KOPT-K1 (cell line): ENCODE results near the gene SRSF9.
"Not testable (repeated sequence)": the region's sequence is repeated elsewhere in the genome, so short reads cannot be mapped to it uniquely, and the experiment has no call there.

Source experiments
- H3K27ac ChIP-seq: fragments of 200-600 bp; sonication (generic); 2 replicates; pipeline ENCODE4 v1.5.1; 2016; ENCODE audit warnings: antibody characterized with exemption, mild to moderate bottlenecking, low read depth, low read length; ENCODE audit not compliant: poor library complexity, severe bottlenecking
- H3K36me3 ChIP-seq: fragments of 200-600 bp; sonication (generic); 2 replicates; pipeline ENCODE4 v1.5.1; 2017; ENCODE audit warnings: antibody characterized with exemption, mild to moderate bottlenecking, low read length, moderate library complexity; ENCODE audit not compliant: insufficient read depth
- H3K9me3 ChIP-seq: fragments of 200-600 bp; sonication (generic); 2 replicates; pipeline ENCODE4 v1.5.1; 2017; ENCODE audit warnings: antibody characterized with exemption, low read length, mild to moderate bottlenecking; ENCODE audit not compliant: insufficient read depth, poor library complexity, severe bottlenecking

The SRSF9 gene

DNA sequence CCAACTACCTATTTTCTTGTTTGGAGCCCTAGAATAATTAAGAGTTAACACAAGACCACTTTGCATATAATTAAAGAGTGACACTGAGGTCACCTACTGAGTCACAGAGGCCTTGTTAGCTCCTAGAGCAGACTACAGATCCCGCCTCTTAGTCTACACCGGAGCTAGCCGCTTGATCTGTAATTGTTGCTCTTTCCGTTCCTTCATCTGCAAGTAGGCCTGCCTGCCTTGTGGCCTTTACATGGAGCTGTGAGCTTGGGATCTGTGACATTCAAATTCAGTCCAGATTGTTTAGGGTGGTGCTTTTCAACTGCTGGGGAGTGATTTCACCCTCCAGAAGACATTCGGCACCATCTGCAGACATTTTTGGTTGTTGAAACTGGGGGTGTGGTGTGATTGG, 20.8 kb upstream of the SRSF9 start:
- H3K36me3 ChIP-seq = no peaks in the 10 kb centered on the region; the same call in 1 of the 2 replicates
- no peak overlapping the region for H3K27ac ChIP-seq
- H3K9me3 ChIP-seq = no peaks in the 10 kb centered on the region

GRCh38 chr12:120489018-120489417, 19.5 kb upstream of the SRSF9 start:
- no peak overlapping the region for H3K27ac ChIP-seq
- no peaks in the 10 kb centered on the region for H3K9me3 ChIP-seq
- no peaks in the 10 kb centered on the region; the same call in 1 of the 2 replicates for H3K36me3 ChIP-seq

DNA sequence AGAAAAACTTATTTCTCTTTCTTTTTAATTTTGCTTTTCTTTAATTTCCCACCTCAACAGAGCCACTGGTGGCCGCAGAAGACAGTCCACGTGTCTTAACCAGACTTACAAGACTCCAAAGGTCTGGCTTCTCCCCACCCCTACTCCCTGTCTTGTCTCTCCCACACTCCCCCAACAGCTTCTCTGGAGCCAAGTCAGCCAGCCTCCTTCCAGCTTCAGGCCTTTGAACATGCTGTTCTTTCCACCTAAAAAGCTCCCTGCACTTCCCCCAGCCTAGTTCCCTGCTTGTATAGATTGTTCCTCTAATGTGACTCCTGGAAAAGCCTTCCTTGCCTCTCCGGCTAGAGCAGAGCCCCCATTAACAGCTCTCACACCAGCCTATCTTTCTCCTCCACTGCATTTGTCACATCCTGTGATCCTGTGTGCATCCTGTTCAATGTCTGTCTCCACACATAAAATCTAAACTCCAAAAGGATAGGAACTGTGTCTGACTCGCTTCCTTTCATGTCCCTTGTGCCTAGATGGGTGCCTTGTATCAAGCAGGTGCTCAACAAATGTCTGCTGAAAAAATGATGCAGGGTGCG, 18.6 kb upstream of the SRSF9 start:
- Histone ChIP-seq H3K36me3 (no peaks in the 10 kb centered on the region; the same call in 1 of the 2 replicates), H3K27ac (no peak overlapping the region), H3K9me3 (no peaks in the 10 kb centered on the region)

GRCh38 chr12:120487552-120487951, 18.0 kb upstream of the SRSF9 start:
- H3K9me3 ChIP-seq, H3K27ac ChIP-seq, H3K36me3 ChIP-seq: not testable (repeated sequence)

DNA sequence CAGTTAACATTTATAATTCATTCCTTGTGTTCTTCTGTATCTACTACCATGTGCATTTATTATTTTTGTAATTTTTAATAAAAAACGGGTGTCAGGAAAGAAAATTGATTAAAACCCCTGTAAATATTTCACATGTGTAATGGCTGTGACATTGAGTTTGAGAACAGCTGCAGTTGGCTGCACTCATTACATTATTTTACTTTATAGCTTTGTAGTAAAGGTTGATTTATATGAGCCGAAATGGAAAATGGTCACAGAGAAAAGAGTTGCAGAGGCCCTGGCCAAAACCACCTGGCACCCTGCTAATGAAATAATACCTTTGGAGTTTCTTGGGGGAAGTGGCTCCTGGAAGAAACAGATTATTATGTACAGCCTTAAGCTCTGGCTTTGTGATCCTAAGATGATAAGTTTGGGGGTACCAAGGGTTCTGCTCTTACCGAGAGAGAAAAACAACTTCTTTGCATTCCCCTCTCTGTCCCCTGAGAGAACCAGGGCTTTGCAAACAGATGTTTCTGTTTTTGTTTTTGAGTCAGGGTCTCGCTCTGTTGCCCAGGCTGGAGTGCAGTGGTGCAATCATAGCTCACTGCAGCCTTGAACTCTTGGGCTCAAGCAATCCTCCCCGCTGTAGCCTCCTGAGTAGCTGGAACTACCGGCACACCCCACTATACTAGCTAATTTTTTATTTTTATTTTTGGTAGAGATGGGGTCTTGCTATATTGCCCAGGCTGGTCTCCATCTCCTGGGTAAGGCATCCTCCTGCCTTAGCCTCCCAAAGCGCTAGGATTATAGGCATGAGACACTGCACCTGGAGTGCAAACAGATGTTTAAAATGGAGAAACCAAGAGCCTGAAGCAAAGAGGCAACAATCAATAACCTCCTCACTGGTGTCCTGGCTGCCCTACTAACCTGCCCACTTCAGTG, 16.7 kb upstream of the SRSF9 start:
- H3K27ac ChIP-seq = no peak overlapping the region
- H3K9me3 ChIP-seq = no peaks in the 10 kb centered on the region
- H3K36me3 ChIP-seq = no peaks in the 10 kb centered on the region; the same call in 1 of the 2 replicates

DNA sequence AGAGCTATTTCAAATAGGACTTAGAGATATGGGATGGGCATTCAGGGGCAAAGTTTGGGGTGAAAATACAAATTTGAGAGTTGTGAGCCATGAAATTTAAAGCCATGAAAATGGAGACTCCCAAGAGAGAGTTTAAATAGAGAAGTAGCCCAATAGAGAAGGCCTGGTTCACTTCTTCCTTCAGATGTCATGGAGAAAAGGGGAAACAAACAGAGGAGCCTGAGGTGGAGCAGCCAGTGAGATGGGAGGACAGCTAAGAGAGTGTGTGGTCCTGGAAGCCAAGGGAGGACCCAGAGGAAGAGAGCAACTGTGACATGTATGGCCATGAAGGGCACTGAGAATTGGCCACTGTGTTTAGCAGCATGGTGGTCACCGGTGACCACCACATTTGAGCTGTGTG, 14.1 kb upstream of the SRSF9 start:
- H3K27ac ChIP-seq = no peak overlapping the region
- H3K9me3 ChIP-seq = no peaks in the 10 kb centered on the region
- no peaks in the 10 kb centered on the region for H3K36me3 ChIP-seq

DNA sequence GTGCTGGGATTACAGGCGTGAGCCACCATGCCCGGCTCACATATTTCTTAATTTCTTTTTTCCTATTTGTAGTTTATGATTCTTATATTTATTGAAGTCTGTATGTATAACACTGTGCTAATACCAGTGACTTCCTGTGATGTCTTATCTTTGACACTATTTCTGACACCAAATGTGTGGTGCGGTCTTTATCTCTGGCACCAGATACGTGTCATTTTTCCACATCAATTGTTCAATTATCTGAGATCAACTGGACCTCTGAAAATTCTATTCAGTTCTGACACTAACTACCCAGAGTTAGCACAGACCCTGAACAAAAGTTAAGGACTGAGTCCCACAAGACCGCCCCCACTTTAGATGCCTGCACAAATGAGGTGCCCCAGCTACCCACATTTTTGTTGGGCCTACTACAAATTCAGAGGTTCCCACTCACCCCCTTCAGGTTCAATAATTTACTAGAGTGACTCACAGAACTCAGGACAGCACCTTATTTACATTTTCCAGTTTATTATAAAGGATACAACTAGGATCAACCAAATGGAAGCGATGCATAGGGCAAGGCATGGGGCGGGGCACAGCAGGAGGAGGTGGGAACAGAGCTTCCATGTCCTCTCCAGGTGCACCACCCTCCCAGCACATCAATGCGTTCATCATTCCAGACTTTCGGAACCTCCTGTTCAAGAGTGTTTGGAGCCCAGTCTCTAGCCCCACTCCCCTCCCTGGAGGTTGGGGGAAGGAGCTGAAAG, 11.6 kb upstream of the SRSF9 start:
- Histone ChIP-seq H3K9me3 (no peaks in the 10 kb centered on the region), H3K36me3 (no peaks in the 10 kb centered on the region), H3K27ac (peak overlapping the region; percentile 1)

GRCh38 chr12:120480211-120480610, 10.7 kb upstream of the SRSF9 start:
- no peaks in the 10 kb centered on the region for H3K36me3 ChIP-seq
- H3K27ac ChIP-seq = peak overlapping the region; percentile 6
- H3K9me3 ChIP-seq = no peaks in the 10 kb centered on the region

DNA sequence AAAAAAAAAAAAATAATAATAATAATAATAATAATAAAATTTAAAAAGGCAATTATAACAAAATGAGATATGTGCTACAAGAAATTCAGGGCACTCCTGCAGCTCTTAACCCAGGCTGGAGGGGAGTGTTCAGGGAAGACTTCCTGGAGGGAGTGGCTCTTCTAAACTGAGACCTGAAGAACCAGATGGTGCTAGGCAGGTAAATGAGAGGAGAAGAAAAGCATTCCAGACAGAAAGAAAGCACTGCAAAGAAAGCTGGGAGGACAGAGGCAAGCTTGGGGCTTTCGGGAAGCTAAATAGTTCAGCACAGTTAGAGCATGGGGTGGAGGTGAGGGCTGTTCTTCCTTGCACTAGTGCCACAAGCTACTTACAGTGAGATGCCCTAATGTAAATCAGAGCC, 9.9 kb upstream of the SRSF9 start:
- Histone ChIP-seq H3K36me3 (no peaks in the 10 kb centered on the region), H3K9me3 (no peaks in the 10 kb centered on the region), H3K27ac (no peak overlapping the region)

GRCh38 chr12:120475643-120476042, 6.1 kb upstream of the SRSF9 start:
- H3K9me3 ChIP-seq = no peaks in the 10 kb centered on the region
- no peaks in the 10 kb centered on the region for H3K36me3 ChIP-seq
- no peak overlapping the region for H3K27ac ChIP-seq

DNA sequence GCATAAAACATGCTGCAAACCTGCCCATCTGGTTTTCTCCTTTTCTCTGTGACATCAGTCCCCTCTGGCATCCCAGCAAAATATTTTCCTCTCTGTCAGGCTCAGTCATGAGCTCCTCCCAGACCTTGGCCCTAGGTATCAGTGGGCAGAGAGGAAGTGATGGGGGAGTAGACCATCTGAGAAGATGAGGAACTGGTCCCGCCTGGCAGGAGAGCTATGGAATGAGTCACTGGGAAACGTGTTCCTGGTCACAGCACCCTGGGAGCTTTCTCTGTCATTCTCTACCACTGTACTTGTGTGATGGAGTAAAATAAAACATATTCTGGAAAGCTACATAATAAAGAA, 5.0 kb upstream of the SRSF9 start:
- H3K36me3 ChIP-seq = no peaks in the 10 kb centered on the region
- H3K9me3 ChIP-seq = no peaks in the 10 kb centered on the region
- H3K27ac ChIP-seq = no peak overlapping the region

GRCh38 chr12:120473807-120474615, 4.5 kb upstream of the SRSF9 start:
- Histone ChIP-seq H3K36me3 (no peaks in the 10 kb centered on the region), H3K27ac (no peak overlapping the region), H3K9me3 (no peaks in the 10 kb centered on the region)

DNA sequence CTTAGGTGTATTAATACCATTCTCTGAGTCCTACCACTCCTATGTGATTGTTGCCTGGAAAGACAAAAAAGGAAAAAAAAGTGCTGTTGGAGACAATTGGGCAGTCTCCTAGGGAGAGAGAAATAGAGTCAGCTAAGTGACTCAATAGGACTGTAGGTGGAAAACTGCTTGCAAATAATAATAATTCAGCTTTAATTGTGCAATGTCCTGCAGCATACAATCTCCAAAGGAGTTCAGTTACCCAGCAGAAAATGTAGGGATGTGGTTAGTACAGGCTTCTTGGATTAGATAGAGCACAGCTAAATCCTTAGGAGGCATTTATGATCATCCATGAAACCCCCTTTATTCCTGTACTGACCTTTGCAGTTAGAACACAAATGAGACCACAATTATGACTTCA, 3.0 kb upstream of the SRSF9 start:
- Histone ChIP-seq H3K36me3 (peaks cover 4% of the 10 kb centered on the region), H3K27ac (no peak overlapping the region), H3K9me3 (no peaks in the 10 kb centered on the region)

DNA sequence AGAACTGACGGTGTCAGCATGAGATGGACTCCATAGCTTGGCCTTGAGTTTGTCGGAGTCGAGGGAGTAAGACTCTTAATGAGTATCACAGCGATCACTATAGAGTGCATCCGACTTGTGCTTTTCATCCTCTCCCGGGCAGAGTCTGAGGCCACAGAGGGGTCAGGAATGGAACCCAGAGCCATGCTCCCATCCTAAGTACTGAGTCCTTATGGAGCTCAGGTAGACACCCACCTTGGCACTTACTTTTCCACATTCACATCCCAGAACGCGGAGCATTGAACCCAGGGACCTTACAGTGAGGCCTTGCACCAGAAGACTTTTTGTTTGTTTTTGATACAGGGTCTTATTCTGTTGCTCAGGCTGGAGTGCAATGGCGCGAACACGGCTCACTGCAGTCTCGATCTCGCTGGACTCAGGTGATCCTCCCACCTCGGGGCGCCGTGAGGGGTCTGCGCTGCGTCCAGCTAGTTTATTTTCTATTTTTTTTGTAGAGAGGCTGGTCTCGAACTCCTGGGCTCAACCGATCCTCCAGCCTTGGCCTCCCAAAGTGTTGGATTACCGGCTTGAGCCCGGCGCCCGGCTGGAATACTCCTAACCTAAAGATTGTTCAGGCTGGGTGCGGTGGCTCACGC, 719 bp upstream of the SRSF9 start:
- peak overlapping the region; percentile 94 for H3K27ac ChIP-seq
- no peaks in the 10 kb centered on the region for H3K9me3 ChIP-seq
- H3K36me3 ChIP-seq = peaks cover 26% of the 10 kb centered on the region
